ENCODE results near the gene C22orf39. TPM values are rescaled to one million over a fixed set of nuclear protein-coding genes. Genes with fewer than 3 reads are reported as not detected.

C22orf39 gene
- total and polyA plus RNA-seq, 4 donors = 11.3 to 22.4 (median 13.5) TPM

DNA sequence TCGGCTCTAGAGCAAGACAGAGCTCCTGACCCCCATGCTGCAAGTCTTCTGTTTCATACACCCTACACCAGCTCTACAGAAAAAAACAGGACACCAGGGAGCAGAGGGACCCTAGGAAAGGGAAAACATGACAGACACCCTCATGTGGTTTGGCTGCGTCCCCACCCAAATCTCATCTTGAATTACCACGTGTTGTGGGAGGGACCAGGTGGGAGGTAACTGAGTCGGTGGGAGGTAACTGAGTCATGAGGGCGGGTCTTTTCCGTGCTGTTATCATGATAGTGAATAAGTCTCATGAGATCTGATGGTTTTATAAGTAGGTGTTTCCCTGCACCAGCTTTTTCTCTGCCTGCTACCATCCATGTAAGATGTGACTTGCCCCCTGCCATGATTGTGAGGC lies 6.6 kb upstream of the C22orf39 start:
- no peak overlapping the region for H3K27ac ChIP-seq (ENCODE audit: low read depth in 1 of 2, low read length in 2 of 2)
- H3K27me3 ChIP-seq (ENCODE audit: control insufficient read depth in 4 of 4, insufficient read depth in 4 of 4, low read length in 3 of 4) = no peaks in the 10 kb centered on the region
- H3K36me3 ChIP-seq (ENCODE audit: control insufficient read depth in 4 of 4, insufficient read depth in 3 of 4, low read depth in 1 of 4, low read length in 3 of 4) = peaks cover 4 to 71% (median 58%) of the 10 kb centered on the region in 4 donors
- 89% methylated on average over 6 of the region's 6 CpGs for WGBS
- no peaks in the 10 kb centered on the region for H3K4me1 ChIP-seq (ENCODE audit: control insufficient read depth in 4 of 4, insufficient read depth in 4 of 4, low read length in 3 of 4)
- TF ChIP-seq HNF4A (conservative IDR thresholded peaks at IDR 0.05) (no peak), FOXA1 (IDR thresholded peaks at IDR 0.05) (no peak), ATF3 (IDR thresholded peaks at IDR 0.05) (no peak), EGR1 (IDR thresholded peaks at IDR 0.05; ENCODE audit: low read depth in 2 of 2) (no peak)
- TF ChIP-seq, protein P1, sequence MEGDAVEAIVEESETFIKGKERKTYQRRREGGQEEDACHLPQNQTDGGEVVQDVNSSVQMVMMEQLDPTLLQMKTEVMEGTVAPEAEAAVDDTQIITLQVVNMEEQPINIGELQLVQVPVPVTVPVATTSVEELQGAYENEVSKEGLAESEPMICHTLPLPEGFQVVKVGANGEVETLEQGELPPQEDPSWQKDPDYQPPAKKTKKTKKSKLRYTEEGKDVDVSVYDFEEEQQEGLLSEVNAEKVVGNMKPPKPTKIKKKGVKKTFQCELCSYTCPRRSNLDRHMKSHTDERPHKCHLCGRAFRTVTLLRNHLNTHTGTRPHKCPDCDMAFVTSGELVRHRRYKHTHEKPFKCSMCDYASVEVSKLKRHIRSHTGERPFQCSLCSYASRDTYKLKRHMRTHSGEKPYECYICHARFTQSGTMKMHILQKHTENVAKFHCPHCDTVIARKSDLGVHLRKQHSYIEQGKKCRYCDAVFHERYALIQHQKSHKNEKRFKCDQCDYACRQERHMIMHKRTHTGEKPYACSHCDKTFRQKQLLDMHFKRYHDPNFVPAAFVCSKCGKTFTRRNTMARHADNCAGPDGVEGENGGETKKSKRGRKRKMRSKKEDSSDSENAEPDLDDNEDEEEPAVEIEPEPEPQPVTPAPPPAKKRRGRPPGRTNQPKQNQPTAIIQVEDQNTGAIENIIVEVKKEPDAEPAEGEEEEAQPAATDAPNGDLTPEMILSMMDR (IDR thresholded peaks at IDR 0.05; ENCODE audit: low read depth, low read length, missing input control) = no peak
- H3K4me3 ChIP-seq (ENCODE audit: low read depth in 1 of 3, low read length in 3 of 3) = no peak overlapping the region
- no peak for DNase-seq (ENCODE audit: low spot score)
- no peaks in the 10 kb centered on the region for H3K9me3 ChIP-seq (ENCODE audit: control insufficient read depth in 4 of 4, low read length in 3 of 4)
- no peak overlapping the region for H3K9ac ChIP-seq (ENCODE audit: low read depth in 1 of 2, low read length in 2 of 2)

DNA sequence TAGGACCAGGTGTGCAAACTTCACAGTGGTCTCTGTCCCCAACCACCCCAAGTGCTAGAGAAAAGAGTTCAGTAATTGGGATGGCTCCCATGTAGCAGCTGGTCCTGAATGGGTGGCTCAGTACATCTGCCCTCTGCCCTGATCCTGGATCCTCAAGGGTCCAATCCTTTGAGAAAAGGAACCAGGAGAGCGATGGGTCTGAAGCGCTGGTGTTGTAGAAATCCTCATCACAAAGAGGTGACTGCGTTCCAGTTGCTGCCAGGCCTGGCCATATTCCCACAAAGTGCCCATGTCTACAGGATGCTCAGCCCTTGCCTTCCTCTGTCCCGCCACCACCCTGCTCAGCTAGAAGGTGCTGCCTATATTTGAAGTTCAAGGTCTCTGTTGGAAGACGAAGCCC lies 6.2 kb upstream of the C22orf39 start:
- no peak for TF ChIP-seq ATF3 (IDR thresholded peaks at IDR 0.05)
- no peak for TF ChIP-seq GABPA (IDR thresholded peaks at IDR 0.05 in 1 of 2, conservative IDR thresholded peaks at IDR 0.05 in 1 of 2)
- no peak for TF ChIP-seq SP1 (IDR thresholded peaks at IDR 0.05)
- TF ChIP-seq, protein P1 (IDR thresholded peaks at IDR 0.05; ENCODE audit: low read depth, low read length, missing input control) = no peak
- no peak for TF ChIP-seq TAF1 (conservative IDR thresholded peaks at IDR 0.05)
- TF ChIP-seq REST (IDR thresholded peaks at IDR 0.05) = no peak
- TF ChIP-seq YY1 (IDR thresholded peaks at IDR 0.05) = no peak
- TF ChIP-seq RAD21 (IDR thresholded peaks at IDR 0.05) = no peak
- no peak for TF ChIP-seq EGR1 (IDR thresholded peaks at IDR 0.05; ENCODE audit: low read depth in 2 of 2)
- TF ChIP-seq HNF4A (conservative IDR thresholded peaks at IDR 0.05) = no peak
- no peak for TF ChIP-seq JUND (IDR thresholded peaks at IDR 0.05)
- TF ChIP-seq NR2F2 (IDR thresholded peaks at IDR 0.05) = no peak
- TF ChIP-seq RXRA (IDR thresholded peaks at IDR 0.05) = no peak
- TF ChIP-seq ZBTB33 (IDR thresholded peaks at IDR 0.05) = no peak
- no peak for TF ChIP-seq HNF4G (IDR thresholded peaks at IDR 0.05)
- TF ChIP-seq, protein P2, sequence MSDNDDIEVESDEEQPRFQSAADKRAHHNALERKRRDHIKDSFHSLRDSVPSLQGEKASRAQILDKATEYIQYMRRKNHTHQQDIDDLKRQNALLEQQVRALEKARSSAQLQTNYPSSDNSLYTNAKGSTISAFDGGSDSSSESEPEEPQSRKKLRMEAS (IDR thresholded peaks at IDR 0.05) = no peak
- TF ChIP-seq FOXA1 (IDR thresholded peaks at IDR 0.05) = no peak
- H3K27me3 ChIP-seq (ENCODE audit: control insufficient read depth in 4 of 4, insufficient read depth in 4 of 4, low read length in 3 of 4) = no peaks in the 10 kb centered on the region
- H3K27ac ChIP-seq (ENCODE audit: low read depth in 1 of 2, low read length in 2 of 2) = no peak overlapping the region
- 98% methylated on average over 5 of the region's 5 CpGs for WGBS
- DNase-seq (ENCODE audit: low spot score) = no peak
- H3K4me3 ChIP-seq (ENCODE audit: low read depth in 1 of 3, low read length in 3 of 3) = no peak overlapping the region
- no peaks in the 10 kb centered on the region for H3K9me3 ChIP-seq (ENCODE audit: control insufficient read depth in 4 of 4, low read length in 3 of 4)
- H3K9ac ChIP-seq (ENCODE audit: low read depth in 1 of 2, low read length in 2 of 2) = no peak overlapping the region
- peaks cover 4 to 68% (median 56%) of the 10 kb centered on the region in 4 donors for H3K36me3 ChIP-seq (ENCODE audit: control insufficient read depth in 4 of 4, insufficient read depth in 3 of 4, low read depth in 1 of 4, low read length in 3 of 4)
- H3K4me1 ChIP-seq (ENCODE audit: control insufficient read depth in 4 of 4, insufficient read depth in 4 of 4, low read length in 3 of 4) = peaks cover 0 to 2% (median under 1%) of the 10 kb centered on the region in 4 donors

Measured in liver (tissue), 9 donors.